Osteoblast (primary cell): Measurements from ENCODE around the gene SF3B2. TPM values are rescaled to one million over a fixed set of nuclear protein-coding genes. Genes with fewer than 3 reads are reported as not detected.
"Not testable (repeated sequence)": the region's sequence is repeated elsewhere in the genome, so short reads cannot be mapped to it uniquely, and the experiment has no call there.

Source experiments
- DNase-seq: peaks from one replicate; pipeline ENCODE4 v3.0.0; 2011; ENCODE audit warnings: low spot score, mixed read lengths; ENCODE audit not compliant: insufficient read length; ENCODE audit errors: missing footprints
- H2AFZ ChIP-seq: 2 replicates; pipeline ENCODE4 v1.6.0; 2011; ENCODE audit warnings: mild to moderate bottlenecking, low read length
- H3K27ac ChIP-seq: 2 replicates; pipeline ENCODE4 v1.5.1; 2011; ENCODE audit warnings: mild to moderate bottlenecking, low read depth, low read length, moderate library complexity
- H3K27me3 ChIP-seq: 2 replicates; pipeline ENCODE4 v1.6.0; 2012; ENCODE audit warnings: mild to moderate bottlenecking, control low read depth, inconsistent platforms, low read length, moderate library complexity; ENCODE audit not compliant: insufficient read depth
- H3K36me3 ChIP-seq: 2 replicates; pipeline ENCODE4 v1.5.1; 2011; ENCODE audit warnings: mild to moderate bottlenecking, low read length, control low read depth, moderate library complexity; ENCODE audit not compliant: insufficient read depth
- H3K4me1 ChIP-seq: 2 replicates; pipeline ENCODE4 v1.5.1; 2011; ENCODE audit warnings: mild to moderate bottlenecking, low read length, control low read depth, moderate library complexity; ENCODE audit not compliant: insufficient read depth
- H3K4me2 ChIP-seq: 2 replicates; pipeline ENCODE4 v1.6.0; 2011; ENCODE audit warnings: mild to moderate bottlenecking, low read length; ENCODE audit not compliant: insufficient read depth
- H3K4me3 ChIP-seq: fragments of 200-600 bp; sonication (generic); 3 replicates; pipeline ENCODE4 v1.5.1; 2012; ENCODE audit warnings: mild to moderate bottlenecking, low read length, inconsistent platforms; ENCODE audit not compliant: insufficient read depth
- H3K79me2 ChIP-seq: 2 replicates; pipeline ENCODE4 v1.6.0; 2012; ENCODE audit warnings: mild to moderate bottlenecking, low read length, control low read depth, inconsistent platforms; ENCODE audit not compliant: insufficient read depth
- H3K9me3 ChIP-seq: 2 replicates; pipeline ENCODE4 v1.5.1; 2011; ENCODE audit warnings: low read depth, low read length, control low read depth
- H4K20me1 ChIP-seq: 2 replicates; pipeline ENCODE4 v1.6.0; 2012; ENCODE audit warnings: mild to moderate bottlenecking, low read length, control low read depth; ENCODE audit not compliant: insufficient read depth
- CTCF ChIP-seq: IDR thresholded peaks from 2 replicates; pipeline ENCODE4 v1.5.1; 2011; ENCODE audit warnings: mild to moderate bottlenecking, low read depth, low read length, moderate library complexity; ENCODE audit errors: extremely low read depth
- total RNA-seq: library from RNA; depleted of rRNA; stranded (reverse); fragments of >200 nt; gene quantifications from 2 replicates; pipeline ENCODE4 v1.2.3, GENCODE V29; 2012

The SF3B2 gene
- total RNA-seq, 1 donor = 164 TPM

DNA sequence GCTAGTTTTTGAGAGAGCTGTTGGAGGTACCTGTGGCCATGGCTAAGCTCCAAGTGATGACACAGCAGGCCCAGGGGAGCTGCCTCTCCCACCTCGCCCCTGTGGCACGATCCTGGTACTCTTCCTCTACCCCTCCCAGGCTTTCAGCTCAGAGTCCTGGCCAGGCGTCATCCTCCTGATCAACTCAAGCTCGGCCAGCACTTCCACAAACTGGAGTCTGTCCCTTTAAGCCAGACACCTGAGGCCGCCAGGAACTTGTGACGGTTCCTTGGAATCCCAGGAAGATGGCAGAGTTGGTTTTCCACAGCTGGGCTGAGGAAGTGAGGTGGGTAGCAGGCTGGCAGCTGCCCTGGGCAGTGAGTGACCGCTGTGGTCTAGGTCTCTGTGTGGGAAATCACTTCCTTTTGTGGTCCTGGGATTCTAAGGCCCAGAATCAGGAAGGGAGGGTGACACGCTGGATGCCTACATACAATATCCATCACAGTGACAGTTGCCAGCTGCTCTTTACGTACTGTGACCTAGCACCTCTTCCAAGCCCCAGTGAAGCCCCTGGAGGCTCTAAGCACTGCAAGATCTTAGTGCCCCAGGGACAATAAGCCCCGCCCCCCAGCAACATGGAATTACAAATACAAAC is 43.6 kb upstream of the SF3B2 start:
- Histone ChIP-seq H3K79me2 (peaks cover 8% of the 10 kb centered on the region), H3K36me3 (peaks cover 13% of the 10 kb centered on the region), H3K4me1 (peaks cover 12% of the 10 kb centered on the region), H3K9me3 (no peaks in the 10 kb centered on the region), H4K20me1 (no peaks in the 10 kb centered on the region), H3K27ac (no peak overlapping the region), H3K4me3 (no peak overlapping the region), H3K27me3 (no peaks in the 10 kb centered on the region), H3K4me2 (no peak overlapping the region), H2AFZ (peak overlapping the region; percentile 81)
- TF ChIP-seq CTCF = no peak
- DNase-seq = peak; percentile 71

DNA sequence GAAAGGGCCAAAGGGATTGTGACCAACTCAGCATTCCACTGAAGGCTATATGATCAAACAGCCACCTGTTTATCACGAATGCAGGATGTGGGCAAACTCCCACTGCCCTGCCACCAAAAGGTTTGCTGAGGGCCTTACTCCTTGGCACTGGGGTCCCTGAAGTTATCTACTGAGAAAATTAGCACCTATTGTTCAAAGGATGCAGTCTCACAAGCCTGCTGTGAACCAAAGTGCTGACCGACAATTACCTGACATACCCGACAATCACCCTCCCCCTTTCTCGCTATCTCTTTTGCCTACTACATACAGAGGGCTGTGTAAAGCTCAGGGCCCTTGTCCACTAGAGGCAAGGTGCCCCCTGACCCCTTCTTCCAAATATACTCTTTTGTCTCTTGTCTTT is 42.1 kb upstream of the SF3B2 start:
- not testable (repeated sequence) for DNase-seq, H3K27me3 ChIP-seq, H3K27ac ChIP-seq, H3K9me3 ChIP-seq, H4K20me1 ChIP-seq, H3K79me2 ChIP-seq, H3K4me2 ChIP-seq, H3K4me3 ChIP-seq, H3K36me3 ChIP-seq, H2AFZ ChIP-seq
- peaks cover 15% of the 10 kb centered on the region for H3K4me1 ChIP-seq

- no peak for TF ChIP-seq CTCF
- peak overlapping the region; percentile 39 for H3K4me3 ChIP-seq
- no peaks in the 10 kb centered on the region for H3K27me3 ChIP-seq
- peak; percentile 86 for DNase-seq
- H2AFZ ChIP-seq = peak overlapping the region; percentile 38
- H3K9me3 ChIP-seq = no peaks in the 10 kb centered on the region
- peak overlapping the region; percentile 23 for H3K4me2 ChIP-seq
- H3K27ac ChIP-seq = no peak overlapping the region
- H4K20me1 ChIP-seq = no peaks in the 10 kb centered on the region
- no peaks in the 10 kb centered on the region for H3K36me3 ChIP-seq
- H3K4me1 ChIP-seq = peaks cover 28% of the 10 kb centered on the region
- no peaks in the 10 kb centered on the region for H3K79me2 ChIP-seq
Observed at GRCh38 chr11:66011239-66011784, 40.9 kb upstream of the SF3B2 start.

- no peaks in the 10 kb centered on the region for H4K20me1 ChIP-seq
- peak within 1 kb of the TSS; percentile 38 for H2AFZ ChIP-seq
- H3K4me3 ChIP-seq = peak within 1 kb of the TSS; percentile 39
- TF ChIP-seq CTCF = no peak
- no peaks in the 10 kb centered on the region for H3K9me3 ChIP-seq
- no peaks in the 10 kb centered on the region for H3K27me3 ChIP-seq
- no peak within 1 kb of the TSS for H3K27ac ChIP-seq
- peak within 1 kb of the TSS; percentile 23 for H3K4me2 ChIP-seq
- no peaks in the 10 kb centered on the region for H3K36me3 ChIP-seq
- no peaks in the 10 kb centered on the region for H3K79me2 ChIP-seq
- H3K4me1 ChIP-seq = peaks cover 29% of the 10 kb centered on the region
- peak; percentile 44 for DNase-seq
Observed at GRCh38 chr11:66011785-66012303, 40.3 kb upstream of the SF3B2 start, which contains the start of gene CST6. TSS of gene CST6 (plus strand) at chr11:66012008. CDS start at chr11:66012045, 37 bp downstream.
